Measurements from ENCODE around the gene MEIKIN. TPM values are rescaled to one million over a fixed set of nuclear protein-coding genes. Genes with fewer than 3 reads are reported as not detected.

MEIKIN gene
- total RNA-seq, 1 experiment from 2014 or later: not detected

DNA sequence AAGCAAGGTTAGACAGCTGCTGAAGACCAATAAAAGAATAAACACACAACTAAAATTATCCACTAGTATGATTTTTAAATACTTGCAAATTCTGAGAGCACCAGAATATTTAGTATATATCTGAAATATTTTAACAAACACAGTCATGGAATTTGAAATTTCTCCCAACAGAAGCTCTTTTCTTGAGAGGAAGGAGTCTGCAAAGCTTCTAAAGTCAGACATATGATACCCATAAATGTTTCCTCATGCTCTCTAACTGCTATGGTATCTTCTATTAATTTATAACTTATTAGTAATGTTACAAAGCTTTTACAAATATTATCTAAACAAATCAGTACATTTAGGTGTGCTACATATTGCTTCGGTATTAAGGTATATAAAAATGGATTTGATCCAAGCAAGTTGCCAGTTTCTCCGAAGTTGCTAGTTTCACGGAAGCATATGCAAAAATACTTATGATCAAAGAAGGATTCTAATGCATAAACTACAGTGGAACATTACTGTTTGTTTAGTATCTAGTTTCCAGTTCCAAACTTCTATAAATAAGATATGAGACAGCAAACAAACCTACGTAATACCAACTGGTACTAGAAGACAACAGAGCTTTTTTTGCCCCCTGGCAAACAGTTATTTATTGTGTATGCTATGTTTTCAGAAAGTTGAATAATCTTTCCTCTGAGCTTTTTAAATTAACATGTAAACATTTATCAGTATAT is 170.7 kb downstream of the MEIKIN start:
- no peak overlapping the region for H3K9ac ChIP-seq (ENCODE audit: extremely low read depth, insufficient read length, low read length)
- no peak overlapping the region for H2AFZ ChIP-seq (ENCODE audit: low read length)
- H3K27me3 ChIP-seq (ENCODE audit: insufficient read depth, low read length): no peaks in the 10 kb centered on the region
- Mint-ChIP-seq H3K36me3 (ENCODE audit: insufficient read depth in 1 of 3, low read depth in 3 of 3) (no peaks in the 10 kb centered on the region; a peak in 1 of 7 replicates), H3K9me3 (no peaks in the 10 kb centered on the region), H3K4me1 (peaks cover 3% of the 10 kb centered on the region in 2 experiments; a peak in 3 of 4 replicates), H3K27me3 (ENCODE audit: low read depth) (no peaks in the 10 kb centered on the region), H3K27ac (no peak overlapping the region), H3K4me3 (no peak overlapping the region)
- H3K18ac ChIP-seq (ENCODE audit: insufficient read length, low read depth, low read length): no peak overlapping the region
- H2BK12ac ChIP-seq (ENCODE audit: insufficient read length, low read depth, low read length): no peak overlapping the region
- H2BK120ac ChIP-seq (ENCODE audit: low read depth, low read length, poor library complexity, severe bottlenecking): no peak overlapping the region
- no peaks in the 10 kb centered on the region for H3K23me2 ChIP-seq (ENCODE audit: insufficient read length, low read depth, low read length, poor library complexity, severe bottlenecking)
- no peak overlapping the region for H3K56ac ChIP-seq (ENCODE audit: insufficient read length, low read depth, low read length)
- no peak overlapping the region for H3K23ac ChIP-seq (ENCODE audit: insufficient read length, low read depth, low read length)
- H4K5ac ChIP-seq (ENCODE audit: insufficient read length, low read depth, low read length): no peak overlapping the region
- no peak overlapping the region for H2BK15ac ChIP-seq (ENCODE audit: low read depth, low read length)
- no peak overlapping the region for H2BK5ac ChIP-seq (ENCODE audit: insufficient read length, low read length)
- H3T11ph ChIP-seq (ENCODE audit: low read length): no peak overlapping the region
- H4K91ac ChIP-seq (ENCODE audit: insufficient read length, low read depth, low read length): no peak overlapping the region
- H3K79me1 ChIP-seq (ENCODE audit: insufficient read depth, low read depth, low read length, poor library complexity, severe bottlenecking): peaks cover 3% of the 10 kb centered on the region
- WGBS (ENCODE audit: extremely low coverage, insufficient read length, low lambda C conversion rate): no CpG with 5 or more reads among the region's 4 CpGs
- no peaks in the 10 kb centered on the region for H3K9me3 ChIP-seq (ENCODE audit: control insufficient read depth, low read depth, low read length)
- H2AK5ac ChIP-seq (ENCODE audit: insufficient read length, low read length): no peak overlapping the region
- H3K4me2 ChIP-seq (ENCODE audit: insufficient read depth, insufficient read length, low read length): no peak overlapping the region
- H4K8ac ChIP-seq (replicated peaks; ENCODE audit: insufficient read length, low read depth, low read length): no peak overlapping the region
- H3K14ac ChIP-seq (ENCODE audit: insufficient read depth, low read length): no peak overlapping the region
- no peak overlapping the region for H3K4ac ChIP-seq (ENCODE audit: low read depth, low read length)
- H4K20me1 ChIP-seq (ENCODE audit: control insufficient read depth, insufficient read depth, insufficient read length): no peaks in the 10 kb centered on the region
- no peaks in the 10 kb centered on the region for H3K4me1 ChIP-seq (ENCODE audit: insufficient read depth, low read length)
- no peak for TF ChIP-seq CTCF (conservative IDR thresholded peaks at IDR 0.05)
- DNase-seq: no peak
- H3K79me2 ChIP-seq (ENCODE audit: insufficient read depth, low read length): no peaks in the 10 kb centered on the region; the same call in 1 of the 2 replicates
- no peak overlapping the region for H3K27ac ChIP-seq (ENCODE audit: insufficient read length, low read depth, low read length)
- H2BK20ac ChIP-seq (ENCODE audit: low read depth, low read length, poor library complexity, severe bottlenecking): no peak overlapping the region

Measured in H9 (cell line).